B cell (primary cell): Measurements from ENCODE around the gene TCIRG1. TPM values are rescaled to one million over a fixed set of nuclear protein-coding genes. Genes with fewer than 3 reads are reported as not detected.

ENCODE experiments used
- ATAC-seq: fragments of 200-7000 bp; cut with Tn5 transposase; one replicate; pipeline ENCODE4 v1.10.0; 2021; ENCODE audit warnings: low read depth, mild to moderate bottlenecking, moderate number of reproducible peaks, moderate library complexity
- CTCF ChIA-PET: fragments of 350-600 bp; sonication (Branson Sonifier 250); formaldehyde crosslinking; loops from one replicate; lab custom pipeline; 2021; ENCODE audit warnings: antibody characterized with exemption, inconsistent platforms; lab: Charles Lee
- POLR2A ChIA-PET: fragments of 350-600 bp; sonication (Branson Sonifier 250); formaldehyde crosslinking; loops from one replicate; lab custom pipeline; 2021; ENCODE audit warnings: antibody characterized with exemption; lab: Charles Lee
- DNase-seq: peaks from one replicate; pipeline ENCODE4 v3.0.0; 2013
- H2AFZ ChIP-seq: 2 replicates; pipeline ENCODE4 v1.6.1; 2012; ENCODE audit warnings: mild to moderate bottlenecking, low read depth, low read length; ENCODE audit not compliant: insufficient read depth, poor library complexity, severe bottlenecking
- H3K27ac ChIP-seq, 2 donors: 1 replicate in 1 of 2; 2 replicates in 1 of 2; pipeline ENCODE4 v1.5.1; 2012 to 2013; ENCODE audit warnings: low read length in 2 of 2, mild to moderate bottlenecking in 2 of 2, moderate library complexity in 1 of 2
- H3K27me3 ChIP-seq, 4 experiments: fragments of 200-600 bp in 1 of 4; sonication (generic) in 1 of 4; replicated peaks in 1 of 4; 1 replicate in 2 of 4; 2 replicates in 2 of 4; pipeline versions ENCODE4 v1.6.1 to v1.7.0; 2013 to 2016; ENCODE audit warnings: low read length in 3 of 4, mild to moderate bottlenecking in 2 of 4, mixed read lengths in 1 of 4, moderate library complexity in 1 of 4; ENCODE audit not compliant: insufficient read depth in 4 of 4, control insufficient read depth in 3 of 4; ENCODE audit errors: control extremely low read depth in 1 of 4
- H3K36me3 ChIP-seq, 2 experiments: replicated peaks in 1 of 2; 1 replicate in 1 of 2; 2 replicates in 1 of 2; pipeline versions ENCODE4 v1.6.1 to v1.7.1; 2013; ENCODE audit warnings: low read length in 1 of 2; ENCODE audit not compliant: insufficient read depth in 2 of 2, control insufficient read depth in 1 of 2; ENCODE audit errors: control extremely low read depth in 1 of 2, extremely low read depth in 1 of 2
- H3K4me1 ChIP-seq, 2 donors: fragments of 200-600 bp in 1 of 2; sonication (generic) in 1 of 2; 1 replicate in 1 of 2; 2 replicates in 1 of 2; pipeline versions ENCODE4 v1.5.1 to v1.6.1; 2013 to 2017; ENCODE audit warnings: low read length in 2 of 2; ENCODE audit not compliant: control insufficient read depth in 2 of 2, insufficient read depth in 2 of 2
- H3K4me2 ChIP-seq: replicated peaks from 2 replicates; pipeline ENCODE3; 2012; ENCODE audit warnings: mild to moderate bottlenecking, low read depth, low read length; ENCODE audit not compliant: poor library complexity, severe bottlenecking
- H3K4me3 ChIP-seq, 5 experiments: fragments of 200-600 bp in 1 of 5; sonication (generic) in 1 of 5; 1 replicate in 3 of 5; 2 replicates in 2 of 5; pipeline versions ENCODE4 v1.5.1 to v1.7.0; 2011 to 2016; ENCODE audit warnings: low read length in 4 of 5, mild to moderate bottlenecking in 4 of 5, low read depth in 2 of 5, control low read depth in 1 of 5, moderate library complexity in 1 of 5; ENCODE audit not compliant: insufficient read depth in 1 of 5; ENCODE audit errors: control extremely low read depth in 1 of 5, extremely low read depth in 1 of 5
- H3K79me2 ChIP-seq: fragments of 200-600 bp; sonication (generic); one replicate; pipeline ENCODE4 v1.6.0; 2016; ENCODE audit warnings: low read length; ENCODE audit not compliant: control insufficient read depth, insufficient read depth
- H3K9ac ChIP-seq: fragments of 200-600 bp; sonication (generic); 2 replicates; pipeline ENCODE4 v1.6.1; 2017; ENCODE audit warnings: mild to moderate bottlenecking, low read length, moderate library complexity
- H3K9me3 ChIP-seq, 3 donors: one replicate each; pipeline versions ENCODE4 v1.6.1 to v1.7.1; 2013; ENCODE audit warnings: low read length in 2 of 3; ENCODE audit not compliant: control insufficient read depth in 2 of 3, insufficient read depth in 1 of 3; ENCODE audit errors: control extremely low read depth in 1 of 3
- H4K20me1 ChIP-seq: 2 replicates; pipeline ENCODE4 v1.6.0; 2012; ENCODE audit warnings: mild to moderate bottlenecking, low read length; ENCODE audit not compliant: insufficient read depth, control insufficient read depth, poor library complexity, severe bottlenecking
- H3K27ac Mint-ChIP-seq: one replicate; pipeline ENCODE4 v1.8.0; 2021; ENCODE audit warnings: mixed read lengths
- H3K27me3 Mint-ChIP-seq: one replicate; pipeline ENCODE4 v1.8.0; 2021; ENCODE audit warnings: mixed read lengths
- H3K4me1 Mint-ChIP-seq: one replicate; pipeline ENCODE4 v1.8.0; 2021; ENCODE audit warnings: mixed read lengths
- H3K4me3 Mint-ChIP-seq: one replicate; pipeline ENCODE4 v1.8.0; 2021; ENCODE audit warnings: mixed read lengths
- H3K9me3 Mint-ChIP-seq: one replicate; pipeline ENCODE4 v1.8.0; 2022; ENCODE audit warnings: mixed read lengths; ENCODE audit not compliant: insufficient read depth
- CTCF ChIP-seq: fragments of 200-600 bp; IDR thresholded peaks from one replicate; pipeline ENCODE4 v1.8.0; 2022; ENCODE audit warnings: antibody characterized with exemption, mild to moderate bottlenecking
- EZH2 ChIP-seq: IDR thresholded peaks from 2 replicates; pipeline ENCODE4 v1.6.1; 2012; ENCODE audit warnings: borderline replicate concordance, low read depth, mild to moderate bottlenecking, moderate library complexity, low read length; ENCODE audit not compliant: insufficient read depth, poor library complexity, severe bottlenecking
- WGBS: methylation state at CpG from one replicate; pipeline ENCODE4 v1.1.5; 2013; ENCODE audit warnings: missing lambda C conversion rate; ENCODE audit not compliant: insufficient coverage; 5-methylcytosine and 5-hydroxymethylcytosine counted together
- intact Hi-C: fragments of 100-400 bp; cut with micrococcal nuclease; formaldehyde crosslinking; loops from one replicate; pipeline ENCODE4 v1.10.0; 2022
- polyA plus RNA-seq: library from polyadenylated mRNA; depleted of rRNA; stranded (reverse); fragments of >200 nt; gene quantifications from 2 replicates; pipeline ENCODE4 v1.2.3, GENCODE V29; 2012
- total RNA-seq, 2 donors: library from RNA; stranded (reverse); fragments of 120-200 nt in 1 of 2; gene quantifications; 1 replicate in 1 of 2; 2 replicates in 1 of 2; pipeline versions ENCODE4 v1.2.3 to v1.2.4, GENCODE V29; 2013 to 2022

Gene TCIRG1
- total and polyA plus RNA-seq, 2 donors (not counting 1 experiment from before 2014, with no cell fraction given) = 305 to 725 TPM

- H3K9me3 ChIP-seq = no peaks in the 10 kb centered on the region
- H3K36me3 ChIP-seq = peaks cover 5 to 65% of the 10 kb centered on the region in 2 experiments
- CTCF ChIA-PET = no interaction called here
- H2AFZ ChIP-seq = no peak overlapping the region
- H3K27me3 ChIP-seq = no peaks in the 10 kb centered on the region
- POLR2A ChIA-PET = no interaction called here
- H3K9me3 Mint-ChIP-seq = no peaks in the 10 kb centered on the region
- intact Hi-C loops = no loop called here
- no peak overlapping the region for H3K4me3 Mint-ChIP-seq
- H3K27ac Mint-ChIP-seq = peak overlapping the region; percentile 61
- ATAC-seq (no peak), DNase-seq (no peak)
- no peak for TF ChIP-seq EZH2
- no peak for TF ChIP-seq CTCF
- no peak overlapping the region for H3K4me3 ChIP-seq
- peak overlapping the region; percentile 40 to 61 for H3K27ac ChIP-seq
- 99% methylated on average over 13 of the region's 13 CpGs for WGBS
- peak overlapping the region; percentile 21 for H3K4me2 ChIP-seq
- H3K9ac ChIP-seq = no peak overlapping the region
- H3K4me1 ChIP-seq = peaks cover 56 to 85% of the 10 kb centered on the region in 2 donors
- H3K79me2 ChIP-seq = peaks cover 53% of the 10 kb centered on the region
- peaks cover 58% of the 10 kb centered on the region for H3K4me1 Mint-ChIP-seq
- peaks cover 62% of the 10 kb centered on the region for H4K20me1 ChIP-seq
- H3K27me3 Mint-ChIP-seq = no peaks in the 10 kb centered on the region
These were observed 39.6 kb upstream of the TCIRG1 start for GRCh38 chr11:67999201-67999629.

GRCh38 chr11:67999704-68000103 is 39.1 kb upstream of the TCIRG1 start:
- Mint-ChIP-seq H3K4me1 (peaks cover 55% of the 10 kb centered on the region), H3K9me3 (no peaks in the 10 kb centered on the region), H3K4me3 (no peak overlapping the region), H3K27ac (peak overlapping the region; percentile 81), H3K27me3 (no peaks in the 10 kb centered on the region)
- Histone ChIP-seq H2AFZ (no peak overlapping the region), H3K27me3 (no peaks in the 10 kb centered on the region), H3K4me2 (peak overlapping the region; percentile 21), H3K9ac (no peak overlapping the region), H3K79me2 (peaks cover 58% of the 10 kb centered on the region), H3K9me3 (no peaks in the 10 kb centered on the region), H3K27ac (peak overlapping the region; percentile 40 to 61), H3K36me3 (peaks cover 5 to 64% of the 10 kb centered on the region in 2 experiments), H4K20me1 (peaks cover 62% of the 10 kb centered on the region), H3K4me3 (no peak overlapping the region), H3K4me1 (peaks cover 57 to 85% of the 10 kb centered on the region in 2 donors)
- no peak for ATAC-seq
- DNase-seq = no peak
- intact Hi-C loops = loop anchor here (10.0 kb wide), 1 partner anchor 445 kb away; no protein-coding TSS in a partner anchor
- POLR2A ChIA-PET = no interaction called here
- 100% methylated on average over 3 of the region's 5 CpGs for WGBS
- CTCF ChIA-PET = no interaction called here
- no peak for TF ChIP-seq CTCF
- TF ChIP-seq EZH2 = no peak
